Heart left ventricle (tissue), 13 donors: ENCODE data around the gene NRF1.

Source experiments
- POLR2A ChIP-seq, 2 donors: fragments of 450-650 bp; IDR thresholded peaks; one replicate each; pipeline ENCODE4 v1.6.1; 2017; ENCODE audit warnings: antibody characterized with exemption in 2 of 2, mild to moderate bottlenecking in 2 of 2, moderate library complexity in 2 of 2
- TF ChIP-seq, protein P1 (sequence below), 12 donors: fragments of 200-600 bp; sonication (generic) in 4 of 12; IDR thresholded peaks; one replicate each; pipeline versions ENCODE4 v1.5.0 to v1.8.0; 2018 to 2022; ENCODE audit warnings: antibody characterized with exemption in 12 of 12, mild to moderate bottlenecking in 5 of 12
- donor health status: ischemic (EF 13 %, LVEDD 7.1; RV severe dilation, severe dysfunction).
- donor health status: DM: no; HTN: yes; CAD: no.
- donor health status: DM: no; HTN: no; CAD: no.
- donor health status: ischemic (EF 25% LVEDD 6.9; RV normal size, moderate dysfunction).
- donor health status: ischemic (EF 25% LVEDD 5.7; RV mildly dilated, moderate dysfunction).
- donor health status: ischemic (EF 35%, LVEDD 5.7; RV mildly dilated, moderate dysfunction).
- donor health status: nonischemic (EF 11% LVEDD 7.7; RV severe dilation, severe dysfunction).
- donor health status: DM: yes; HTN: yes; CAD: no.
- donor health status: PGD.
- donor health status: ischemic (EF 29% LVEDD 5.4; RV normal size, mild dysfunction).
- donor health status: nonischemic (EF 23%, LVEDD 6.1; RV moderate dilation, normal function).

DNA sequence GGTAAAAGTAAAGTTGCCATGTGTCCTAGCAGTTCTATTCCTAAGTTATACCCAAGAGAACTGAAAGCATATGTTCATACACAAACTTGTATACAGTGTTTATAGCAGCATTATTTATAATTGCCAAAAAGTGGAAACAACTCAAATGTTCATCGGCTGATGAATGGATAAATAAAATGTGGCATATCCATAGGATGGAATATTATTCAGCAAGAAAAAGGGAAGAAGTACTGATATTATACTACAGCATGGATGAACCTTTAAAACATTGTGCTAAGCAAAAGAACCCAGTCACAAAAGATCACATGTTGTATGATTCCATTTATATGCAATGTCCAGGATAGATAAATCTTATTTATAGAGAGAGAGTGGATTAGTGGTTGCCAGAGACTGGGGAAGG, 68.9 kb downstream of the NRF1 start:
- TF ChIP-seq, protein P1, sequence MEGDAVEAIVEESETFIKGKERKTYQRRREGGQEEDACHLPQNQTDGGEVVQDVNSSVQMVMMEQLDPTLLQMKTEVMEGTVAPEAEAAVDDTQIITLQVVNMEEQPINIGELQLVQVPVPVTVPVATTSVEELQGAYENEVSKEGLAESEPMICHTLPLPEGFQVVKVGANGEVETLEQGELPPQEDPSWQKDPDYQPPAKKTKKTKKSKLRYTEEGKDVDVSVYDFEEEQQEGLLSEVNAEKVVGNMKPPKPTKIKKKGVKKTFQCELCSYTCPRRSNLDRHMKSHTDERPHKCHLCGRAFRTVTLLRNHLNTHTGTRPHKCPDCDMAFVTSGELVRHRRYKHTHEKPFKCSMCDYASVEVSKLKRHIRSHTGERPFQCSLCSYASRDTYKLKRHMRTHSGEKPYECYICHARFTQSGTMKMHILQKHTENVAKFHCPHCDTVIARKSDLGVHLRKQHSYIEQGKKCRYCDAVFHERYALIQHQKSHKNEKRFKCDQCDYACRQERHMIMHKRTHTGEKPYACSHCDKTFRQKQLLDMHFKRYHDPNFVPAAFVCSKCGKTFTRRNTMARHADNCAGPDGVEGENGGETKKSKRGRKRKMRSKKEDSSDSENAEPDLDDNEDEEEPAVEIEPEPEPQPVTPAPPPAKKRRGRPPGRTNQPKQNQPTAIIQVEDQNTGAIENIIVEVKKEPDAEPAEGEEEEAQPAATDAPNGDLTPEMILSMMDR (IDR thresholded peaks at IDR 0.05), result no peak
- TF ChIP-seq POLR2A (IDR thresholded peaks at IDR 0.05), result no peak
